HG03064 (cell line): ENCODE data around the gene VSIG10L.

ENCODE experiments used
- ATAC-seq: cut with Tn5 transposase; IDR thresholded peaks from one replicate; pipeline ENCODE4 v1.9.1; 2021; ENCODE audit warnings: low read depth; ENCODE audit not compliant: unreplicated experiment

Gene VSIG10L

DNA sequence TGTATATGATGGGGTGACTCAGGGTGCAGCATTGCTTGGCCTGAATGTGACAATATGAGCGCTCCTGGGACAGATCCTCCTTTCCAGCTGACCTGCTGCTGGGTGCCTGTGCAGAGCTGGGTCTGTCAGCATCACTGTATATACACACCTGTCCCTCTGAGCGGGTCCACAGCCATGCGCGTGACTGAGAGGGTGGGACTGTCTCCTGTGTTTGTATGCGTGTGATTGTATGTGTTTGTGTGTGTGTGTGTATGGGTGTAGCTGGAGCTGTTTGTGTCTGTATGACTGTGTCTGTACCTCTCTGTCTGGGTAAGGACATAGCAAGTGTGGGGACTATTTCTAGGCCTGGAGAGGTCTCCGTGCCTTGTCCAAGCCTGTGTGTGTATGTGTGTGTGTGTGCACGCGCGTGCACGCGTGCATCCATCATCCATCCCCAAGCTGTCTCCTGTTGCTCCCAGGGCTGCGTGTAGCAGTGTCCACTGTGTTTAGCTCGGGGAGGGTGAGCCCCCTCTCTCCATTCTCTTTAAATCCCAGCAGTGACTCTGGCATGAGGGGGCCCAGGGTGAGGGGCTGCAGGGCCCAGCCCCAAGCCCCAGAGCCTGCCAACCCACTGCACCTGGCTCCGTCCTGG is 22.2 kb downstream of the VSIG10L start:
- ATAC-seq, result no peak

- no peak for ATAC-seq
These were observed 23.0 kb downstream of the VSIG10L start for GRCh38 chr19:51318687-51319648.

DNA sequence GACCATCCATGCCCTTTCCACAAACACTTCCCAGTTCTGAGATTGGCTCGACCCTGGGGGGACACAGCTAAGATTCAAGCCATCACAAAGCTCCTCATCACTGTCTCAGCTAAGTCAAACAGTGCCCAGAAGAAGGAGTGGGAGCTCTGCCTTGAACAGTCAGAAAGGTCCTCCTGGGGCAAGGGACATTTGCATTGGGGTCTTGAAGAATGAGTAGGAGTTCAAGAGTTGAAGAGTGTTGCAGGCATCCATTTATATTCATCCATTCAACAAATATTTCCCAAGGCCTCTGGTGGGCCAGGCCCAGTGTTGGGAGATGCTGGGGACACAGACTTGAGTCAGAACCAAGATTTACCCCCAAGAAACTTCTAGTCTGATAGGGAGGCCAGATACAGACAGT is 24.0 kb downstream of the VSIG10L start:
- ATAC-seq, result no peak

DNA sequence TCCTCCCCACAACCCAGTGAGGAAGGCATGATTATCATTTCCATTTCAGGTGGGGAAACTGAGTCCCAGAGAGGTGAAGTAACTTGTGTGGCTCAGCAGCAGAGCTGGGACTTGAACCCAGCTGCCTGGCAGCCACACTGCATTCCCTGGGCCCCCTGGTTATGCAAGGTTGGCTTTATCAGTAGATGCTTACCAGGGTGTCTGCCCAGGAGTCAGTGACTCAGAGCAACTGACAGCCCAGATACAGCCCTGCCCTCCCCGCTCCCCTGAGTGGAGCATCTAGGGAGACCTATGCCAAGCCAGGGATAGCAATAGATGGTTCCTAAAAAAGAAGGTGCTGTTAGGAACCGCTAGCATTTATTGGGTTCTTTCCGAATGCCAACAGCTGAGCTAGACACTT is 24.6 kb downstream of the VSIG10L start:
- no peak for ATAC-seq

DNA sequence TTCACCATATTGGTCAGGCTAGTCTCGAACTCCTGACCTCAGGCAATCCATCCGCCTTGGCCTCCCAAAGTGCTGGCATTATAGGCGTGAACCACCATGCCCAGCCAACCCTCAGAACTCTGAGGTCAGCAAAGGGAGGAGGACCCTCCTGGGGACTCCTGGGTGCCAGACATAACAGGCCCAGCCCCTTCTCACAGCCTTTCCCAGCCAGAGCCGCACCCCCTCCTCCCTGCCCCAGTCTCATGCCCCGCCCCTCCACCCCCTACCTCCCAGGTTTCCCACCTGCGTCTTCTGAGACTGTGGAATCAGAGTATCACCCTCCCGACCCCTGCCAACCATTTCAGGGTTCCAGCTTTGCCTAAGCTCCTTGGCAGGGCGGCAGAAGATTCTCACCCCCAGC is 25.3 kb downstream of the VSIG10L start:
- ATAC-seq, result no peak

DNA sequence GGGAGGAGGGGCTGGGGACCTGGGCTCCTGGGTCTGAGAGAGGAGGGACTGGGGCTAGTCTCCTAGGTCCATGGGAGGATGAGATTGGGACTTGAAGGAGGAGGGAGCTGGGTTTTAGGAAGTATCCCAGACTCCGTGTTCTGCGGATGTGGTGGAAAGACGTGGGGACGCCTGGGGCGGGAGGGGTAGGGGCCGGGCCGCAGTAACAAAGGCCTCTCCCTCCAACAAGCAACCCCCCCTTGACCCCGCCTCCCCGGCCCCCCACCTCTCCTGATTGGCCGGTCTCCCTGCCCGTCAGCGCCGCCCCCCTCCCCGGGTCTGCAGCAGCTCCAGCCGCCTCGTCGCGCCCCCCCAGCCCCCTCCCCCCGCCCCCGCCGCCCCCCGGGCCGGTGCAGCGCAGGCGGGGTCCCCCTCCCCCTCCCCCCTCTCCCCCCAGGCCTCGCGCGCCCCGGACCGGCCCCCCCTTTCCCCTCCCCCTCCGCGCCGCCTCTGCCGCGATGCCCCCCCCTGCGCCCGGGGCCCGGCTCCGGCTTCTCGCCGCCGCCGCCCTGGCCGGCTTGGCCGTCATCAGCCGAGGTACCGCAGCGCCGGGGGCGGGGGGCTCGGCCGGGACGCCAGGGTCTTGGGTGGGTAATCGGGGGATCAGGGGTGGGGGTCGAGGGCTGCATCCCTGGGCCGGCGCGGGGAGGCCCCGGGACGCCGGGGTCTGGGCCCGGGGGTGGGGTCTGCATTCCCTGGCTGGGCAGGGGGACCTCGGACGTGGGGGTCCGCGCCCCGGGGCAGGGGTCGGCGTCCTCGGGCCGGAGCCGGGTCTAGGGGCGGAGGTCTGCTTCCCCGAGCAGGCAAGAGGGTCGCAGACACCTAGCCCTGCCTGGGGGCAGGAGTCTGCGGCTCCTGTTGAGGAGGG is 30.3 kb downstream of the VSIG10L start, which contains the start of gene IGLON5:
TSS of gene IGLON5 (plus strand) at position 294 of the 907 bp plus-strand sequence. CDS start at position 498, 204 bp downstream.
- no peak for ATAC-seq

- no peak for ATAC-seq
These were observed 36.5 kb downstream of the VSIG10L start for GRCh38 chr19:51305479-51305878.

GRCh38 chr19:51301266-51301665 is 40.7 kb downstream of the VSIG10L start:
- no peak for ATAC-seq

DNA sequence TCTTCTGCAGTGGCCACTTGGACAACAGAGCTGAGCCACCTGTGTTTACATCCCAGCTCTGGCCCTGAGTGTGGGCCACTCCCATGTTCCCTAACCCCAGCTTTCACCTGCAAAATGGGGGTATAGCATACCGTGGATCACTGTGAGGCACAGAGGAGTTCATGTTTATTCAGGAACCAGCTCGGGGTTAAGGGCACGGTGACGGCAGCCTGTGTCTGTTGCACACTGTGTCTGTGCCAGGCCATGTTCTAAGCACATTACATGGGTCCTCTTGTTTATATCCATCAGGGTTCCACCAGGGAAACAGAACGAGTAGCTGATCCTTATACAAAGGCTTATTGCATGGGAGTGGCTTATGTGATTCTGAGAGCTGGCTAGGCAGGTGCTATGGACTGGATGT is 44.5 kb downstream of the VSIG10L start:
- no peak for ATAC-seq

DNA sequence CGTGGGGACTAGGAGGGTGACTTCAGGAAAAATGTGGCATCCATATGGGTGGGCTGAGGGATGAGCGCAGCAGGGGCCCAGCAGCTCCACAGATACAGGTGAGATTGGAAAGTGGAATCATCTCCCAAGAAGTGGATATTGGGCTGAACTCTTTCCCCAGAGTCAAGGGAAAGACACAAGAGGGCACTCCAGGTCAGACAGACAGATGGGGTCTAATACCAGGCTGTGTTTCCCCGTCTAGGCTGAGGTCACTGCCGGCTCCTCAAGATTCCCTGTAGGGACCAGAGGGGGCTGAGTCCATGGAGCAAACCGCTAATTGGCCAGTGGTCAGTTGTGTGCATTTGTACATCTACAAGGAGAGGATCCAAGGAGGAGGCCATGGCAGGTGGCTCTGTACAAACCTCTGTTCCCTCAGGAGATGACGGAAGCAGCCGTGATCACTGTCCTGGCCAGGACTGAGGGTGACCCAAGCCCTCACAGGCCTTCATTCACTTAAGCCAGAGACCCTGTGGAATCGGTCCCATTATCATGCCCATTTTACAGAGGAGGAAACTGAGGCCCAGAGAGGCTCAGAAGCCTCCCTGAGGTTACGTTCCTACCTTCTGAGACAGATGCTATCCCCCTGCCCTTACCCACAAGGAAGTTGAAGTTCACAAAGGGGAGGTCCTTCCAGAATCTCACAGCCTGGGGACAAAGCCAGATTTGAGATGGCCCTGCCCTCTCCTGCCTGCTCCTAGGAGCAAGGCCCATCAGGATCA is 45.4 kb downstream of the VSIG10L start:
- no peak for ATAC-seq

GRCh38 chr19:51295382-51296126 is 46.4 kb downstream of the VSIG10L start:
- ATAC-seq, result no peak

GRCh38 chr19:51294977-51295375 is 47.0 kb downstream of the VSIG10L start:
- ATAC-seq, result no peak

DNA sequence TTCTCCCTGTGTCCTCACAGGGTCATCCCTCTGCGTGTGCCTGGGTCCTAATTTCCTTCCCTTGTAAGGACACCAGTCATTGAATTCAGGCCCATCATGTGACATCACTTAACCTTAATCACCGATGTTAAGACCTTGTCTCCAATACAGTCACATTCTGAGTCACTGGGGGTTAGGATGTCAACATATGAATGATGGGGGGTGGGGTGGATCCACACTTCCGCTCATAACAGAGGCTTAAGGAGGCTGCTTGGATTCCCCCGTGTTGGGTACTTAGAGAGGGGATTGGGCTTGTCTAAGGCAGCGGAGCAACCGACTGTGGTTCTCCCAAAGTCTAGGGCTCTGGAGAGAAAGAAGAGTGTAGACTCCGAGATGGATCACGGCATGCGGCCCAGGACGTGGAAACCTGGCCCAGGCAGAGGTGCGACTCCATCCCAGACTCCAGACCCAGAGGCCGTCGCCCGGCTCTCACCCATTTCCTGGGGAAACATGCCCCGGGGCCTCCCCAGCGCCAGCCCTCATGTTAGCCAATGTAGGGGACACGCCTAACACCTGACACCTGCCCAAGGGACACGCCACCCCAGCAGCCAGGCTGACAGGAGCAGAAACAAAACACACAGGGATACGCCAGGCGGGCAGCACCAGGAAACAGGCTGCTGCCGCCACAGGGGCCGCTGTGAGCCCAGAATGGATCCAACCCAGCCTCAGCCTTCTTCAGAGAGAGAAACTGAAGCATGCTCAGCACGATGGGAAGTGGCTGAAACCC is 47.5 kb downstream of the VSIG10L start:
- ATAC-seq, result no peak

- no peak for ATAC-seq
These were observed 48.2 kb downstream of the VSIG10L start for GRCh38 chr19:51293571-51294210.

DNA sequence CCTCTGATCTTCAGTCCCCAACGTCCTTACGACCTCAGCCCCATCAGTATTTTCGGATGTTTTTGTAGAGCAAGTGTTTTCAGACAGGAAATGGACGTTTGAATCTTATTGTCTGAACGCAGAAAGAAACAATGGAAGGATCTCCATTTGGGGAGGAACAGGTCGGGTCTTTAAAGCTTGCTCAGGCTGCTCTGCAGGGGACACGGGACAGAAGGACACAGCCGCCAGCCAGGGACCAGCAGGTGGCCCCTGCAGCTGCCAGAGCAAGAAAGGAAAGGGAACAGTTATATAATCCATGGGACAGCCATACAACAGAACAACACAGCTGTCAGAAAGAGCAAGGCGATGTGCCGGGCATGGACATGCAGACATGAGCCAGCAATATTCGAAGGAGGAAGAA is 49.0 kb downstream of the VSIG10L start:
- no peak for ATAC-seq

DNA sequence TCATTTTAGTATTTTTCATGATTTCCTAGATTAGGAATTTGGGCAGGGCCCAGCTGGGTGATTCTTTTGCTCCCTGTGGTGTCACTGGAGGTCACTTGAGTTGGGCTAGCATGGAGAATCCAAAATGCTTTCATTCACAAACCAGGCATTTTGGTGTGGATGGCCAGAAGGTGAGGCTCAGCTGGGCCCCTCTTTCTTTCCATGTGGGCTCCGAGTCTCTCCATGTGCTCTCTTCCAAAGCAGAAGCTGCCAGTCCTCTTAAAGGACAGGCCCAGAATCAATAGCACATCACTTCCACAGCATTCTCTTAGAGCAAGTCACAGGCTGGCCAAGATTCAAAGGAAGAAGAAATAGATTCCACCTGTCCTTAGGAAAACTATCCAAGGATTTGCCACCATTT is 52.3 kb downstream of the VSIG10L start:
- no peak for ATAC-seq

DNA sequence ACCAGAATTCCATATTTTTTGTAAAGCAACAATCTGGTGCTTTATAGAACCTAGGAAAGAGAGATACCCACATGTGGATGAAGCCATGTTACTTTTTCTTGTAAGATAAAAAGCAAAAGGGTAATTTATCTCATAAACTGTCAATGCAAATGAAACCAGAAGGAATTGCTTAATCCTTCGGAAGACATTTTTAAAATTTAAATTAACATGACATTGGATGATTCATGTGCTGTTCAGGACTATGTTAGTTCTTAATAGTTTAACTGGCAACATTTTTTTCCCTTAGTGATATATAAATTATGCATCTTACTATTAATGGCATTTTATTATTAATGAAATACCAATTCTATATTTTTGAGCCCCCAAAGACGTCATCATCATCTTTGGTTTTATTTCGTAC is 56.3 kb downstream of the VSIG10L start:
- no peak for ATAC-seq

- ATAC-seq, result no peak
These were observed 59.6 kb downstream of the VSIG10L start for GRCh38 chr19:51282335-51282734.
